ENCODE data around the gene MKLN1.

- TF ChIP-seq CTCF (IDR thresholded peaks at IDR 0.05) (no peak), POLR2A (IDR thresholded peaks at IDR 0.05) (no peak)
These were observed 169.8 kb downstream of the MKLN1 start for GRCh38 chr7:131497454-131497853.

Measured in thyroid gland (tissue), 4 donors.